Fibroblast of skin of abdomen (primary cell): ENCODE measurements around the gene YES1.

ENCODE experiments used
- DNase-seq: peaks from one replicate; pipeline ENCODE4 v3.0.0-alpha.2; 2013

Gene YES1

GRCh38 chr18:681985-682384 is 130.1 kb downstream of the YES1 start:
- DNase-seq: no peak

- DNase-seq: no peak
Observed at GRCh38 chr18:680392-680791, 131.7 kb downstream of the YES1 start.

- DNase-seq: no peak
Observed at GRCh38 chr18:679516-679915, 132.5 kb downstream of the YES1 start.

- DNase-seq: no peak
Observed at GRCh38 chr18:678482-679182, 133.4 kb downstream of the YES1 start.

- DNase-seq: no peak
Observed at GRCh38 chr18:677951-678381, 134.1 kb downstream of the YES1 start.

GRCh38 chr18:677145-677544 is 134.9 kb downstream of the YES1 start:
- DNase-seq: no peak

- no peak for DNase-seq
Observed at GRCh38 chr18:676736-677135, 135.3 kb downstream of the YES1 start.

- DNase-seq: no peak
Observed at GRCh38 chr18:676069-676468, 136.0 kb downstream of the YES1 start.

- DNase-seq: no peak
Observed at GRCh38 chr18:675307-675706, 136.7 kb downstream of the YES1 start.

GRCh38 chr18:673769-674168 is 138.3 kb downstream of the YES1 start:
- DNase-seq: no peak

GRCh38 chr18:673317-673716 is 138.7 kb downstream of the YES1 start:
- no peak for DNase-seq
